OCI-LY7 (cell line): ENCODE results near the gene MFN1. TPM values are rescaled to one million over a fixed set of nuclear protein-coding genes. Genes with fewer than 3 reads are reported as not detected.

Source experiments
- BruUV-seq: library from RNA; stranded (reverse); fragments of 400-500 nt; replicated peaks from 2 replicates; lab custom pipeline; 2021; lab: Mats Ljungman, UMichigan
- CTCF ChIA-PET: fragments of 300-600 bp; sonication (Branson Sonifier 250); formaldehyde crosslinking; loops from one replicate; lab custom pipeline; 2022; ENCODE audit warnings: antibody characterized with exemption; ENCODE audit not compliant: unreplicated experiment; lab: Charles Lee
- POLR2A ChIA-PET: fragments of 300-600 bp; sonication (Branson Sonifier 250); formaldehyde crosslinking; loops from one replicate; lab custom pipeline; 2022; ENCODE audit warnings: antibody characterized with exemption; lab: Charles Lee
- DNase-seq: peaks from one replicate; pipeline ENCODE4 v3.0.0-alpha.2; 2015; ENCODE audit warnings: low spot score
- H2AFZ ChIP-seq: fragments of 200-600 bp; sonication (generic), shearing (Covaris generic); 2 replicates; pipeline ENCODE4 v1.6.1; 2014; ENCODE audit warnings: mild to moderate bottlenecking, antibody characterized with exemption, low read length, moderate library complexity
- H3K27ac ChIP-seq: fragments of 200-600 bp; sonication (generic); 2 replicates; pipeline ENCODE4 v1.5.1; 2014; ENCODE audit warnings: mixed run types, low read depth, mild to moderate bottlenecking, moderate library complexity, low read length, inconsistent platforms; ENCODE audit not compliant: poor library complexity, severe bottlenecking
- H3K36me3 ChIP-seq: fragments of 200-600 bp; sonication (generic); 2 replicates; pipeline ENCODE4 v1.6.1; 2014; ENCODE audit warnings: mild to moderate bottlenecking, antibody characterized with exemption, low read length, moderate library complexity, mixed read lengths; ENCODE audit not compliant: insufficient read depth
- H3K4me1 ChIP-seq: fragments of 200-600 bp; sonication (generic); 2 replicates; pipeline ENCODE4 v1.5.1; 2014; ENCODE audit warnings: mild to moderate bottlenecking, low read length; ENCODE audit not compliant: insufficient read depth, poor library complexity, severe bottlenecking
- H3K4me2 ChIP-seq: fragments of 200-600 bp; sonication (generic); 2 replicates; pipeline ENCODE4 v1.6.1; 2014; ENCODE audit warnings: mild to moderate bottlenecking, low read length
- H3K4me3 ChIP-seq: fragments of 200-600 bp; sonication (generic); 2 replicates; pipeline ENCODE4 v1.5.1; 2014; ENCODE audit warnings: mild to moderate bottlenecking, low read depth, low read length; ENCODE audit not compliant: poor library complexity, severe bottlenecking
- H3K79me2 ChIP-seq: fragments of 200-600 bp; sonication (generic); 2 replicates; pipeline ENCODE4 v1.6.1; 2016; ENCODE audit warnings: low read depth, mild to moderate bottlenecking, low read length, moderate library complexity, mixed read lengths; ENCODE audit not compliant: insufficient read depth
- H3K9me2 ChIP-seq: fragments of 200-600 bp; sonication (generic); 2 replicates; pipeline ENCODE4 v1.6.1; 2016; ENCODE audit warnings: mild to moderate bottlenecking, low read length, mixed read lengths; ENCODE audit not compliant: insufficient read depth
- H3K9me3 ChIP-seq: fragments of 200-600 bp; sonication (generic); 2 replicates; pipeline ENCODE4 v1.6.1; 2014; ENCODE audit warnings: mild to moderate bottlenecking, mixed run types, low read length, mixed read lengths
- H4K20me1 ChIP-seq: fragments of 200-600 bp; sonication (generic); 2 replicates; pipeline ENCODE4 v1.6.1; 2014; ENCODE audit warnings: mild to moderate bottlenecking, antibody characterized with exemption, low read length, moderate library complexity, mixed read lengths; ENCODE audit not compliant: insufficient read depth
- EZH2phosphoT487 ChIP-seq: fragments of 200-600 bp; sonication (generic); IDR thresholded peaks from 2 replicates; pipeline ENCODE4 v1.6.1; 2018; ENCODE audit warnings: low read depth, borderline replicate concordance, mild to moderate bottlenecking, mixed run types, antibody characterized with exemption, low read length, moderate library complexity, mixed read lengths
- intact Hi-C: fragments of 100-400 bp; cut with micrococcal nuclease; formaldehyde crosslinking; loops from one replicate; pipeline ENCODE4 v1.10.0; 2022; ENCODE audit not compliant: unreplicated experiment
- total RNA-seq, 2 experiments: library from RNA; depleted of rRNA in 1 of 2; stranded (reverse); fragments of >200 nt in 1 of 2; shearing (Covaris generic) in 1 of 2; gene quantifications; 2 replicates each; pipeline ENCODE4 v1.2.3, GENCODE V29; 2014 to 2022
- TF ChIP-seq, protein P1 (sequence below): fragments of 200-600 bp; sonication (generic); conservative IDR thresholded peaks from 2 replicates; pipeline ENCODE4 v1.5.1; 2014; ENCODE audit warnings: mild to moderate bottlenecking, antibody characterized with exemption, low read length, moderate library complexity, mixed read lengths

Gene MFN1
- total RNA-seq, 2 experiments from 2014 or later: 23.0 to 41.8 TPM

- no TSS peak for BruUV-seq
- DNase-seq: no peak
- 0 out of 2 replicates have a peak, but pooled peaks cover 2% of the 10 kb centered on the region for H4K20me1 ChIP-seq
- ChIA-PET POLR2A (interaction anchor here (1.3 to 3.9 kb wide), 2 partner anchors 249 to 307 kb away, joined by 3 to 15 read pairs; no protein-coding TSS in a partner anchor), CTCF (no interaction called here)
- no peaks in the 10 kb centered on the region for H3K9me3 ChIP-seq
- H3K4me1 ChIP-seq: peaks cover 20% of the 10 kb centered on the region
- H3K4me3 ChIP-seq: no peak overlapping the region
- no peaks in the 10 kb centered on the region for H3K36me3 ChIP-seq
- H3K9me2 ChIP-seq: no peaks in the 10 kb centered on the region
- TF ChIP-seq EZH2phosphoT487: no peak
- TF ChIP-seq, protein P1, sequence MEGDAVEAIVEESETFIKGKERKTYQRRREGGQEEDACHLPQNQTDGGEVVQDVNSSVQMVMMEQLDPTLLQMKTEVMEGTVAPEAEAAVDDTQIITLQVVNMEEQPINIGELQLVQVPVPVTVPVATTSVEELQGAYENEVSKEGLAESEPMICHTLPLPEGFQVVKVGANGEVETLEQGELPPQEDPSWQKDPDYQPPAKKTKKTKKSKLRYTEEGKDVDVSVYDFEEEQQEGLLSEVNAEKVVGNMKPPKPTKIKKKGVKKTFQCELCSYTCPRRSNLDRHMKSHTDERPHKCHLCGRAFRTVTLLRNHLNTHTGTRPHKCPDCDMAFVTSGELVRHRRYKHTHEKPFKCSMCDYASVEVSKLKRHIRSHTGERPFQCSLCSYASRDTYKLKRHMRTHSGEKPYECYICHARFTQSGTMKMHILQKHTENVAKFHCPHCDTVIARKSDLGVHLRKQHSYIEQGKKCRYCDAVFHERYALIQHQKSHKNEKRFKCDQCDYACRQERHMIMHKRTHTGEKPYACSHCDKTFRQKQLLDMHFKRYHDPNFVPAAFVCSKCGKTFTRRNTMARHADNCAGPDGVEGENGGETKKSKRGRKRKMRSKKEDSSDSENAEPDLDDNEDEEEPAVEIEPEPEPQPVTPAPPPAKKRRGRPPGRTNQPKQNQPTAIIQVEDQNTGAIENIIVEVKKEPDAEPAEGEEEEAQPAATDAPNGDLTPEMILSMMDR: no peak
- intact Hi-C loops: no loop called here
- no peak overlapping the region for H3K27ac ChIP-seq
- H2AFZ ChIP-seq: no peak overlapping the region
- no peak overlapping the region for H3K4me2 ChIP-seq
- peaks cover 9% of the 10 kb centered on the region for H3K79me2 ChIP-seq
These were observed 28.6 kb upstream of the MFN1 start for GRCh38 chr3:179318876-179319275.

DNA sequence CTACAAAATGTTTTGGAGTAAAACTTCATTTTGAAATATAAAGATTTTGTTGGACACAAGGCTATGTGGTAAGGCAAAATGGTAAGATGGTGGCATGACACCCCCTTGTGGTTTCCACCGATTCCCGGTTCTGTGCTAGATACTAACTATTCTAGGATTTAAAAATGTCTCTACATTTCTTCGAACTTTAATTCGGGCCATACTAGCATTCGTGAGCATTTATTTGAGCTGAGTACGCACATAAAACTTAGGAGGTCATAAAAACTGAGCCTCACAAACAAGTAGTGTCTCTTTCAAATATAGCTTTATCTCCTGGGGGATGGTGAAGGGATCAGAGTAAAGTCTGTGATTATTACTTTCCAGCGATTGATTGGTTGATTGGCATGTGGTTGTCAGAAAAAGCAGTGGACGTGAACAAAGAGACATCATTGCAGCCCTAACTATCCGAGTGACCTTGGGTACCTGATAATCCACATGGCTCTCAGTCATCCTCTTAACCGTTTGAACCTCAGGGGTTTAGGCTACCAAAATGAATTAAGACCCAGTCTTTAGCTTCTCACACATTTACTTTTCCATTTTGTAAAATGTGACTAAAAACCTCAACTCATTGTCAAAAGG, 25.7 kb upstream of the MFN1 start:
- Histone ChIP-seq H3K79me2 (peaks cover 38% of the 10 kb centered on the region), H3K9me3 (no peaks in the 10 kb centered on the region), H2AFZ (peak overlapping the region; percentile 77), H3K4me3 (peak overlapping the region; percentile 90), H3K4me2 (peak overlapping the region; percentile 81), H3K36me3 (peaks cover 24% of the 10 kb centered on the region), H4K20me1 (peaks cover 12% of the 10 kb centered on the region; the same call in 1 of the 2 replicates), H3K27ac (peak overlapping the region; percentile 1), H3K4me1 (peaks cover 24% of the 10 kb centered on the region), H3K9me2 (no peaks in the 10 kb centered on the region)
- no peak for TF ChIP-seq EZH2phosphoT487
- TF ChIP-seq, protein P1: peak; percentile 83
- CTCF ChIA-PET: interaction anchor here (0.9 to 1.5 kb wide), 4 partner anchors 27 to 306 kb away, joined by 3 to 8 read pairs (median 4); partner anchors contain the start of gene ACTL6A
- no TSS peak for BruUV-seq
- POLR2A ChIA-PET: interaction anchor here (0.6 to 3.9 kb wide), 22 partner anchors 9 to 895 kb away, joined by 3 to 15 read pairs (median 4); partner anchors contain the start of genes ACTL6A, MFN1 and PIK3CA
- intact Hi-C loops: loop anchor here (1.0 to 5.0 kb wide), 7 partner anchors 117 to 331 kb away; partner anchors contain the start of genes ACTL6A, PIK3CA, USP13 and ZMAT3
- DNase-seq: peak; percentile 61
